PC-3 (cell line): ENCODE measurements around the gene LIPC. TPM values are rescaled to one million over a fixed set of nuclear protein-coding genes. Genes with fewer than 3 reads are reported as not detected.

Experiments
- ATAC-seq: fragments of 200-7000 bp; cut with Tn5 transposase; 2 replicates; pipeline ENCODE4 v1.9.1; 2020; ENCODE audit warnings: mild to moderate bottlenecking, moderate library complexity
- BruUV-seq: library from RNA; stranded (reverse); fragments of 400-500 nt; replicated peaks from 2 replicates; lab custom pipeline; 2021; lab: Mats Ljungman, UMichigan
- CTCF ChIA-PET: fragments of 300-600 bp; sonication (Branson Sonifier 250); formaldehyde crosslinking; loops from one replicate; lab custom pipeline; 2022; ENCODE audit warnings: antibody characterized with exemption; lab: Charles Lee
- POLR2A ChIA-PET: fragments of 300-600 bp; sonication (Branson Sonifier 250); formaldehyde crosslinking; loops from one replicate; lab custom pipeline; 2022; ENCODE audit warnings: antibody characterized with exemption; ENCODE audit not compliant: unreplicated experiment; lab: Charles Lee
- DNase-seq: peaks from one replicate; pipeline ENCODE4 v3.0.0-alpha.2; 2015
- H2AFZ ChIP-seq: fragments of 300-600 bp; sonication (generic); 2 replicates; pipeline ENCODE4 v1.6.0; 2016; ENCODE audit warnings: antibody characterized with exemption, low read length
- H3F3A ChIP-seq: fragments of 300-600 bp; sonication (generic); one replicate; pipeline ENCODE4 v1.6.0; 2017; ENCODE audit warnings: antibody characterized with exemption, low read length, control low read depth, mild to moderate bottlenecking; ENCODE audit not compliant: unreplicated experiment
- H3K27ac ChIP-seq: fragments of 300-600 bp; sonication (generic); 2 replicates; pipeline ENCODE4 v1.5.1; 2016; ENCODE audit warnings: mild to moderate bottlenecking, low read length
- H3K27me3 ChIP-seq: fragments of 300-600 bp; sonication (generic); 2 replicates; pipeline ENCODE4 v1.6.1; 2016; ENCODE audit warnings: low read length, mixed read lengths
- H3K36me3 ChIP-seq: fragments of 300-600 bp; sonication (generic); 2 replicates; pipeline ENCODE4 v1.6.1; 2016; ENCODE audit warnings: low read depth, mixed run types, low read length, mixed read lengths
- H3K4me1 ChIP-seq: fragments of 300-600 bp; sonication (generic); 2 replicates; pipeline ENCODE4 v1.5.1; 2016; ENCODE audit warnings: low read length; ENCODE audit not compliant: insufficient read depth
- H3K4me2 ChIP-seq: fragments of 300-600 bp; sonication (generic); 2 replicates; pipeline ENCODE4 v1.6.0; 2016; ENCODE audit warnings: low read length
- H3K4me3 ChIP-seq: fragments of 300-600 bp; sonication (generic); 2 replicates; pipeline ENCODE4 v1.5.1; 2016; ENCODE audit warnings: mild to moderate bottlenecking, low read length, mixed read lengths
- H3K79me2 ChIP-seq: fragments of 300-600 bp; sonication (generic); 2 replicates; pipeline ENCODE4 v1.6.1; 2017; ENCODE audit warnings: low read length, mixed read lengths
- H3K9ac ChIP-seq: fragments of 300-600 bp; sonication (generic); 2 replicates; pipeline ENCODE4 v1.6.0; 2016; ENCODE audit warnings: mild to moderate bottlenecking, low read length
- H3K9me2 ChIP-seq: fragments of 300-600 bp; sonication (generic); replicated peaks from 2 replicates; pipeline ENCODE4 v1.6.1; 2016; ENCODE audit warnings: mixed run types, low read length, mixed read lengths
- H3K9me3 ChIP-seq: fragments of 300-600 bp; sonication (generic); 2 replicates; pipeline ENCODE4 v1.6.1; 2016; ENCODE audit warnings: low read length, mixed read lengths
- H4K20me1 ChIP-seq: fragments of 300-600 bp; sonication (generic); 2 replicates; pipeline ENCODE4 v1.6.1; 2016; ENCODE audit warnings: low read length, mixed read lengths
- CTCF ChIP-seq: fragments of 300-600 bp; sonication (generic); conservative IDR thresholded peaks from 2 replicates; pipeline ENCODE4 v1.5.1; 2017; ENCODE audit warnings: antibody characterized with exemption, low read depth, mild to moderate bottlenecking, low read length
- EZH2 ChIP-seq: fragments of 300-600 bp; sonication (generic); IDR thresholded peaks from one replicate; pipeline ENCODE4 v1.6.1; 2017; ENCODE audit warnings: antibody characterized with exemption, mild to moderate bottlenecking, low read length; ENCODE audit not compliant: unreplicated experiment
- EZH2phosphoT487 ChIP-seq: fragments of 300-600 bp; sonication (generic); IDR thresholded peaks from 2 replicates; pipeline ENCODE4 v1.6.1; 2018; ENCODE audit warnings: mild to moderate bottlenecking, antibody characterized with exemption, low read length, borderline replicate concordance
- intact Hi-C: fragments of 100-400 bp; cut with micrococcal nuclease; formaldehyde crosslinking; loops from 2 replicates; pipeline ENCODE4 v1.9.0; 2023
- total RNA-seq: library from RNA; depleted of rRNA; stranded (reverse); fragments of >200 nt; gene quantifications from 2 replicates; pipeline ENCODE4 v1.2.3, GENCODE V29; 2014

The LIPC gene
- total RNA-seq, 1 experiment from 2014 or later, result not detected

GRCh38 chr15:58462973-58463663 is 31.3 kb downstream of the LIPC start:
- Histone ChIP-seq H3K27ac (peak overlapping the region; percentile 27; the same call in 1 of the 2 replicates), H3K4me2 (no peak overlapping the region), H3K79me2 (no peaks in the 10 kb centered on the region), H4K20me1 (no peaks in the 10 kb centered on the region), H3K36me3 (no peaks in the 10 kb centered on the region), H3K9me3 (no peaks in the 10 kb centered on the region), H3K4me1 (peaks cover 34% of the 10 kb centered on the region), H2AFZ (0 out of 2 replicates have a peak overlapping the region, but pooled peaks have one; percentile 9), H3K27me3 (no peaks in the 10 kb centered on the region), H3K9ac (no peak overlapping the region), H3K4me3 (no peak overlapping the region), H3K9me2 (no peaks in the 10 kb centered on the region), H3F3A (peaks cover 3% of the 10 kb centered on the region)
- intact Hi-C loops, result no loop called here
- TF ChIP-seq CTCF, result no peak
- TF ChIP-seq EZH2phosphoT487, result no peak
- TF ChIP-seq EZH2, result no peak
- no peak for ATAC-seq
- DNase-seq, result no peak
- no TSS peak for BruUV-seq
- CTCF ChIA-PET, result no interaction called here
- POLR2A ChIA-PET, result no interaction called here

GRCh38 chr15:58463815-58464650 is 32.2 kb downstream of the LIPC start:
- Histone ChIP-seq H3F3A (no peaks in the 10 kb centered on the region), H3K27ac (no peak overlapping the region), H3K9ac (no peak overlapping the region), H3K9me2 (no peaks in the 10 kb centered on the region), H3K9me3 (no peaks in the 10 kb centered on the region), H3K79me2 (no peaks in the 10 kb centered on the region), H3K36me3 (no peaks in the 10 kb centered on the region), H3K4me3 (no peak overlapping the region), H3K27me3 (no peaks in the 10 kb centered on the region), H2AFZ (no peak overlapping the region), H4K20me1 (no peaks in the 10 kb centered on the region), H3K4me2 (no peak overlapping the region), H3K4me1 (peaks cover 34% of the 10 kb centered on the region)
- ATAC-seq, result no peak
- no TSS peak for BruUV-seq
- ChIA-PET CTCF (interaction anchor here (1.1 kb wide), 1 partner anchor 132 kb away, joined by 3 read pairs; no protein-coding TSS in a partner anchor), POLR2A (no interaction called here)
- TF ChIP-seq EZH2 (no peak), CTCF (no peak), EZH2phosphoT487 (no peak)
- peak; percentile 48 for DNase-seq
- intact Hi-C loops, result no loop called here
